K562 (cell line): ENCODE measurements around the gene ZNF213. TPM values are rescaled to one million over a fixed set of nuclear protein-coding genes. Genes with fewer than 3 reads are reported as not detected.

Experiments used
- ATF7 ChIP-seq: fragments of 450-650 bp; IDR thresholded peaks from 2 replicates; pipeline ENCODE4 v1.7.1; 2014; ENCODE audit warnings: mild to moderate bottlenecking, moderate library complexity
- BMI1 ChIP-seq: fragments of 150-350 bp; IDR thresholded peaks from 2 replicates; pipeline ENCODE4 v1.6.1; 2014; ENCODE audit warnings: low read length
- DDX20 ChIP-seq: fragments of 450-650 bp; IDR thresholded peaks from 2 replicates; pipeline ENCODE4 v1.6.1; 2016; ENCODE audit warnings: missing genetic modification characterization, low read depth, mild to moderate bottlenecking, missing compliant biosample characterization, moderate library complexity
- FOXP1 ChIP-seq: sonication (generic); formaldehyde crosslinking; IDR thresholded peaks from 2 replicates; pipeline ENCODE4 v1.8.0; 2022; ENCODE audit warnings: mild to moderate bottlenecking, missing genetic modification reagents
- KLF13 ChIP-seq: fragments of 450-650 bp; IDR thresholded peaks from 2 replicates; pipeline ENCODE4 v1.6.1; 2016; ENCODE audit warnings: missing genetic modification characterization, low read depth, mild to moderate bottlenecking, missing compliant biosample characterization, moderate library complexity, borderline replicate concordance
- MED1 ChIP-seq: sonication (generic); formaldehyde crosslinking; IDR thresholded peaks from 2 replicates; pipeline ENCODE4 v1.8.1; 2023; ENCODE audit warnings: missing genetic modification reagents, borderline replicate concordance
- MEF2A ChIP-seq: IDR thresholded peaks from 2 replicates; pipeline ENCODE4 v1.6.1; 2011; ENCODE audit warnings: low read depth, mild to moderate bottlenecking, low read length, moderate library complexity; ENCODE audit not compliant: control insufficient read depth
- MIER1 ChIP-seq: fragments of 450-650 bp; IDR thresholded peaks from 2 replicates; pipeline ENCODE4 v1.6.1; 2016; ENCODE audit warnings: antibody characterized with exemption, mild to moderate bottlenecking, low read depth
- NFRKB ChIP-seq: fragments of 450-650 bp; IDR thresholded peaks from 2 replicates; pipeline ENCODE4 v1.6.1; 2016; ENCODE audit warnings: low read depth
- NONO ChIP-seq, 2 experiments: fragments of 200-400 bp in 1 of 2; fragments of 450-650 bp in 1 of 2; formaldehyde crosslinking in 1 of 2; IDR thresholded peaks; 2 replicates each; pipeline ENCODE4 v1.6.1; 2017; ENCODE audit warnings: low read depth in 2 of 2, mild to moderate bottlenecking in 2 of 2, moderate library complexity in 2 of 2, low read length in 1 of 2
- NR2C1 ChIP-seq, 2 experiments: fragments of 450-650 bp; IDR thresholded peaks; 2 replicates each; pipeline ENCODE4 v1.6.1; 2017; ENCODE audit warnings: mild to moderate bottlenecking in 2 of 2, antibody characterized with exemption in 1 of 2, inconsistent platforms in 1 of 2, missing compliant biosample characterization in 1 of 2, missing genetic modification characterization in 1 of 2
- POLR2H ChIP-seq: IDR thresholded peaks from 2 replicates; pipeline ENCODE4 v1.6.1; 2016; ENCODE audit warnings: missing genetic modification characterization, low read depth, mild to moderate bottlenecking, control low read depth, missing compliant biosample characterization, moderate library complexity
- RAD21 ChIP-seq, 2 experiments: fragments of 250-450 bp in 1 of 2; fragments of 450-650 bp in 1 of 2; sonication (Bioruptor Pico) in 1 of 2; formaldehyde crosslinking in 1 of 2; IDR thresholded peaks in 1 of 2; conservative IDR thresholded peaks in 1 of 2; 2 replicates each; pipeline versions ENCODE4 v1.4.0 to v1.8.0; 2020 to 2022; ENCODE audit warnings: mild to moderate bottlenecking in 2 of 2, moderate library complexity in 1 of 2
- TCFL5 ChIP-seq: fragments of 250-450 bp; sonication (Bioruptor Pico); conservative IDR thresholded peaks from 2 replicates; pipeline ENCODE4 v1.6.1; 2021; ENCODE audit warnings: mild to moderate bottlenecking, moderate library complexity, matching md5 sums
- ZNF133 ChIP-seq: fragments of 250-450 bp; sonication (Bioruptor Pico); IDR thresholded peaks from 2 replicates; pipeline ENCODE4 v1.4.0; 2020; ENCODE audit warnings: mild to moderate bottlenecking
- ZNF644 ChIP-seq: fragments of 200-800 bp; sonication (Bioruptor generic); IDR thresholded peaks from 2 replicates; pipeline ENCODE4 v1.6.1; 2016; ENCODE audit warnings: low read depth, missing genetic modification characterization, missing compliant biosample characterization
- ZNF76 ChIP-seq: fragments of 250-450 bp; sonication (Bioruptor Pico); IDR thresholded peaks from 2 replicates; pipeline ENCODE4 v1.4.0; 2020; ENCODE audit warnings: mild to moderate bottlenecking, moderate library complexity, borderline replicate concordance
- ZNF79 ChIP-seq: fragments of 250-450 bp; sonication (Bioruptor Pico); IDR thresholded peaks from 2 replicates; pipeline ENCODE4 v1.4.0; 2020; ENCODE audit warnings: low read depth, mild to moderate bottlenecking, moderate library complexity
- polyA plus RNA-seq, 8 experiments: library from polyadenylated mRNA; depleted of rRNA in 4 of 8; stranded (reverse) in 5 of 8; unstranded in 3 of 8; fragments of >200 nt; fragmentation: Nextera tagmentation in 2 of 8; fragmentation: Illumina TruSeq in 1 of 8; extraction: Ambion mirVana in 2 of 8; extraction: Trizol in 1 of 8; gene quantifications; 2 replicates each; pipeline versions ENCODE4 v1.2.1 to v1.2.3, GENCODE V29; 2011 to 2014; ENCODE audit warnings: inconsistent platforms in 1 of 8, missing spikeins in 1 of 8
- total RNA-seq, 7 experiments: library from RNA; depleted of rRNA in 6 of 7; stranded (reverse); fragments of >200 nt in 6 of 7; fragmentation: Illumina TruSeq in 2 of 7; extraction: Trizol in 2 of 7; gene quantifications; 2 replicates each; pipeline versions ENCODE4 v1.2.1 to v1.2.3, GENCODE V29; 2011 to 2021; ENCODE audit warnings: low replicate concordance in 1 of 7
- TF ChIP-seq, protein P1 (sequence below), 2 experiments: fragments of 450-650 bp; formaldehyde crosslinking in 1 of 2; IDR thresholded peaks; 2 replicates each; pipeline versions ENCODE4 v1.4.0 to v1.6.1; 2014 to 2020; ENCODE audit warnings: mild to moderate bottlenecking in 2 of 2, borderline replicate concordance in 1 of 2, low read depth in 1 of 2

Gene ZNF213
- total and polyA plus RNA-seq, 9 of the 15 experiments (the other 6 are each of a cell fraction or from before 2014, with no cell fraction given) = 0.49 to 10.0 (median 1.8) TPM

GRCh38 chr16:3152277-3152990, 17.6 kb downstream of the ZNF213 start (continued):
- TF ChIP-seq, protein P1, sequence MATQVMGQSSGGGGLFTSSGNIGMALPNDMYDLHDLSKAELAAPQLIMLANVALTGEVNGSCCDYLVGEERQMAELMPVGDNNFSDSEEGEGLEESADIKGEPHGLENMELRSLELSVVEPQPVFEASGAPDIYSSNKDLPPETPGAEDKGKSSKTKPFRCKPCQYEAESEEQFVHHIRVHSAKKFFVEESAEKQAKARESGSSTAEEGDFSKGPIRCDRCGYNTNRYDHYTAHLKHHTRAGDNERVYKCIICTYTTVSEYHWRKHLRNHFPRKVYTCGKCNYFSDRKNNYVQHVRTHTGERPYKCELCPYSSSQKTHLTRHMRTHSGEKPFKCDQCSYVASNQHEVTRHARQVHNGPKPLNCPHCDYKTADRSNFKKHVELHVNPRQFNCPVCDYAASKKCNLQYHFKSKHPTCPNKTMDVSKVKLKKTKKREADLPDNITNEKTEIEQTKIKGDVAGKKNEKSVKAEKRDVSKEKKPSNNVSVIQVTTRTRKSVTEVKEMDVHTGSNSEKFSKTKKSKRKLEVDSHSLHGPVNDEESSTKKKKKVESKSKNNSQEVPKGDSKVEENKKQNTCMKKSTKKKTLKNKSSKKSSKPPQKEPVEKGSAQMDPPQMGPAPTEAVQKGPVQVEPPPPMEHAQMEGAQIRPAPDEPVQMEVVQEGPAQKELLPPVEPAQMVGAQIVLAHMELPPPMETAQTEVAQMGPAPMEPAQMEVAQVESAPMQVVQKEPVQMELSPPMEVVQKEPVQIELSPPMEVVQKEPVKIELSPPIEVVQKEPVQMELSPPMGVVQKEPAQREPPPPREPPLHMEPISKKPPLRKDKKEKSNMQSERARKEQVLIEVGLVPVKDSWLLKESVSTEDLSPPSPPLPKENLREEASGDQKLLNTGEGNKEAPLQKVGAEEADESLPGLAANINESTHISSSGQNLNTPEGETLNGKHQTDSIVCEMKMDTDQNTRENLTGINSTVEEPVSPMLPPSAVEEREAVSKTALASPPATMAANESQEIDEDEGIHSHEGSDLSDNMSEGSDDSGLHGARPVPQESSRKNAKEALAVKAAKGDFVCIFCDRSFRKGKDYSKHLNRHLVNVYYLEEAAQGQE (IDR thresholded peaks at IDR 0.05; ENCODE audit: borderline replicate concordance) = peak; percentile 78
- TF ChIP-seq, protein P1 (CRISPR knock-in tag; IDR thresholded peaks at IDR 0.05; ENCODE audit: low read depth) = no peak
- TF ChIP-seq NFRKB = 0 out of 2 replicates have a peak, but pooled peaks have one; percentile 7
- no peak for TF ChIP-seq KLF13 (tag)
- TF ChIP-seq TCFL5 (CRISPR knock-in tag) = no peak
- TF ChIP-seq ZNF644 (tag) = no peak
- TF ChIP-seq ATF7 = peak; percentile 78
- peak; percentile 40; the same call in 1 of the 2 replicates for TF ChIP-seq MIER1
- no peak for TF ChIP-seq MEF2A
- 0 out of 2 replicates have a peak, but pooled peaks have one; percentile 8 for TF ChIP-seq BMI1
- TF ChIP-seq DDX20 = no peak
- TF ChIP-seq FOXP1 (CRISPR knock-in tag) = no peak
- TF ChIP-seq RAD21 (CRISPR knock-in tag; conservative IDR thresholded peaks at IDR 0.05 in 1 of 2, IDR thresholded peaks at IDR 0.05 in 1 of 2) = peak; percentile 53 to 80
- no peak for TF ChIP-seq ZNF79 (CRISPR knock-in tag)
- TF ChIP-seq NONO (IDR thresholded peaks at IDR 0.05; ENCODE audit: low read depth in 2 of 2, low read length in 1 of 2) = peak in 1 of 2 experiments; percentile 45; a peak in 1 of 4 replicates
- TF ChIP-seq ZNF76 (CRISPR knock-in tag) = no peak
- no peak for TF ChIP-seq MED1
- TF ChIP-seq ZNF133 (CRISPR knock-in tag) = no peak
- TF ChIP-seq POLR2H = peak; percentile 99
- peak; percentile 6; the same call in 1 of the 2 replicates for TF ChIP-seq NR2C1 (IDR thresholded peaks at IDR 0.05)
- TF ChIP-seq NR2C1 (tag; IDR thresholded peaks at IDR 0.05) = no peak
